Measurements from ENCODE around the gene PLCXD1. TPM values are rescaled to one million over a fixed set of nuclear protein-coding genes. Genes with fewer than 3 reads are reported as not detected.

The PLCXD1 gene
- total RNA-seq (2022; extraction: Qiagen RNA extraction), result 24.7 to 31.1 TPM (median 28.5 TPM) in 5 replicates

GRCh38 chrX:281166-281999, at the start of gene PLCXD1:
Gene PLCXD1, plus strand, starts transcription at chrX:281381. Its CDS starts 2,807 bp downstream, at chrX:284188.

GRCh38 chrX:318739-319578, 37.8 kb downstream of the PLCXD1 start, which contains the start of gene GTPBP6:
Gene GTPBP6, minus strand, starts transcription at chrX:318796. Its CDS starts 9 bp downstream, at chrX:318787.

Other genes starting within 250 kb of the PLCXD1 start
- 36.1 to 54.8 TPM (median 51.4 TPM) in 5 replicates for gene GTPBP6, start 37.4 kb downstream of the PLCXD1 start, total RNA-seq (2022; extraction: Qiagen RNA extraction)
- 18.2 to 25.8 TPM (median 22.6 TPM) in 5 replicates for gene PPP2R3B, start 105.5 kb downstream of the PLCXD1 start, total RNA-seq (2022; extraction: Qiagen RNA extraction)